Right ventricle myocardium superior (tissue), 1 donor: Measurements from ENCODE around the gene EIF3I. TPM values are rescaled to one million over a fixed set of nuclear protein-coding genes. Genes with fewer than 3 reads are reported as not detected.

Experiments
- ATAC-seq: fragments of 200-7000 bp; cut with Tn5 transposase; one replicate; pipeline ENCODE4 v1.9.1; 2020; ENCODE audit warnings: mild to moderate bottlenecking; ENCODE audit not compliant: poor library complexity
- DNase-seq: peaks from one replicate; pipeline ENCODE4 v3.0.0-alpha.2; 2020
- intact Hi-C: fragments of 100-400 bp; cut with DNase I; formaldehyde crosslinking; loops from one replicate; pipeline ENCODE4 v1.11.2; 2022
- total RNA-seq: library from RNA; stranded (reverse); fragmentation: NEBNext Ultra II Directional; extraction: Animal tissue kit (Norgen Biotek cat#: 25700); gene quantifications from one replicate; pipeline ENCODE4 v1.2.1, GENCODE V29; 2021
- donor health status: DM: no; HTN: yes; CAD: no; lungs with severe emphysema.

Gene EIF3I
- total RNA-seq, 1 donor from 2014 or later = 97.2 TPM

DNA sequence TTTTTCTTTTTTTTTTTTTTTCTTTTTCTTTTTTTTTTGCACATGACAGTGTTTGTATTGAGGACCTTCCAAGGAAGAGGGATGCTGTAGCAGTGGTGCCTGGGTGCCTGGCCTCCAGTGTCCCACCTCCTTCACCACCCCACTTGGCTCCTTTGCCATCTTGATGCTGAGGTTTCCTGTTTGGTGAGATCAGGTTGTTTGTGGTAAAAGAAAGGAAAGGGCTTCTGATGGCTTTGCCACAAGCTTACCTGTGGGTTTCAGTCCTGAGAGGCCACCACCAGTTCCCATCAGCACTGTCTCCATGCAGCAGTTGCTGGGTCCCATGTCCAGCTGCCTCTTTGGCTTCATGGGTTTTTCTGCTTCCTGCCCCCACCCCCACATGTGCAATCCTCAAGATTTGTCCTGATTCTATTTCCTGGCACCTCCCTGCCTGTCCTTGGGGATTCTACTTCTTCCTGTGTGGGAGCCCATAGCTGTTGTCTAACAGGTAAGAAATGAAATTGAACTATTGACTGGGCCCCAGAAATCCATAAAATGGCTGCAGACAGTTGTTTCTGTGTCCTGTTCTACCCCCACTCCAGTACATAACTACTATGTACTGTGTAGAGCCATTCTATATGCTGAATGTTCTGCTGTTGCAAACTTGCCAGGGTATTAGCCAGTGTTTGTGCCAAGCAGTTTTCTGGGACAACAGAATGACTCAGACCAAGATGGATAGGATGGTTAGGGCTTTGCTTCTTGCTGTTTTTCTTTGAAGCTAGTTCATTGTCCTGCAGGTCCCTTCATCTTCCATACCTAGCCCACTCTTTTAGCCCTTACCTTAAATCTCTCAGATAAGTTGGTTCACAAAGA is 26.0 kb upstream of the EIF3I start:
- DNase-seq = no peak
- intact Hi-C loops = no loop called here
- no peak for ATAC-seq

DNA sequence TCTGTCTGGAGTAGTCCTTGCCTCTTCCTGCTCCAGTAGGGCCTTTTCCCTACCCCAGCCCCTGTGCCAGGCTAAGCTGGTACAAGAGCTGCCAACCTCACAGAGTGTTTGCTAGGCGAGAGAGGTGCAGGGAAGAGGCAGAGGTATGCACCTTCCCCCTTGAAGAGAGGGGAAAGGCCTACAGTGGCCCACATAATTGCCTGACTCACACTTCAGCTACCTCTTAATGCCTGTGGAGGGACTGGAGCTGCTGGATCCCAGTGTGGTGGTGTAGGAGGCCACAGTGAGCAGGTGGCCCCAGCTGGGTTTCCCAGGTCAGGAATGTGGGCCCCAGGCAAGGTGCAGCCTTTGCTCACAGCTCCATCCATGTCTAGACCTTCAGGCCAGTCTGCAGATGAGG is 25.1 kb upstream of the EIF3I start:
- intact Hi-C loops = no loop called here
- DNase-seq = no peak

DNA sequence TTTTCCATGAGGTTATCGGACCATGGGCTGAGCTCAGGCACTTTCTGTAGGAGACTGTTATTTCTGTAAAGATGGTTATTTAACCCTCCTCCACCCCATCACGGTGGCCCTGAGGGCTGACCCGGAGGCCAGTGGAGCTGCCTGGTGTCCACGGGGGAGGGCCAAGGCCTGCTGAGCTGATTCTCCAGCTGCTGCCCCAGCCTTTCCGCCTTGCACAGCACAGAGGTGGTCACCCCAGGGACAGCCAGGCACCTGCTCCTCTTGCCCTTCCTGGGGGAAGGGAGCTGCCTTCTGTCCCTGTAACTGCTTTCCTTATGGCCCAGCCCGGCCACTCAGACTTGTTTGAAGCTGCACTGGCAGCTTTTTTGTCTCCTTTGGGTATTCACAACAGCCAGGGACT is 24.4 kb upstream of the EIF3I start:
- intact Hi-C loops = no loop called here
- no peak for ATAC-seq

More for the DNA sequence above, 25.1 kb upstream of the EIF3I start:
- no peak for ATAC-seq

DNA sequence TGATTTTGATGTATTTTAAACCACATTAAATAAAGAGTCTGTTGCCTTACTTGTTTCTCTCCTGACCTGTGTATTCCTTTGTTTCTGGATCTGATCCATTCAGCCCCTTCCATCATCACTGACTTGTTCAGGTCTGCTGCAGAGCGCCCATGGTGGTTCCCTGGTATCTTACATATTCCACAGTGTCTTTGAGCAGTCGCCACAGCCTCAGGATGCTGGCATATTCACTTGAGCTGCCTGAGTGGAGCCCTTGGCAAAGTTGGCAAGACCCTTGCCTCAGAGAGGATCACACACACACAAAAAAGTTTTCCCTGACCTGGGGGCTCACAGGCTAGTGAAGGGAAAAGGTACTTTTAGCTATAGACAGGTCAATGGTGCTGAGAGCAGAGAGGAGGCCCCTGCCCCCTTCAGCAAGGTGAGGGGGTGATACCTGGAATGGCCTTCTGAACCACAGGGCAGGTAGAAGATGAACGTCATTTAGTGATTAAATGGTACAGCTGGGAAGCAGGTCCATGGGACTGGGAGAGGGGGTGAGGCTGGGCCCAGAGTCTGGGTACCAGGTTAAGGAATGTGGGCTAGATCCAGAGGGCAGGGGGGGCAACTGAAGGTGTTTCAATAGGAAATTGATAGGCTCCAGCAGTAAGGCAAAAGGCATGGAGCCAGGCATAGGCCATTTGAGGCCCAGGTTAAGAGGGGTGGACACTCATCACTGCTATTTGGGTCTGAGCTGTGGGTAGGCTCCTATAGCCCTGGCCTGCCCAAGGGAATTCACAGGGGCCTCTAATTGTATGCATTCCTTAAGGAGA is 23.8 kb upstream of the EIF3I start:
- intact Hi-C loops = no loop called here
- DNase-seq (no peak), ATAC-seq (no peak)

More for the DNA sequence above, 24.4 kb upstream of the EIF3I start:
- DNase-seq = no peak

DNA sequence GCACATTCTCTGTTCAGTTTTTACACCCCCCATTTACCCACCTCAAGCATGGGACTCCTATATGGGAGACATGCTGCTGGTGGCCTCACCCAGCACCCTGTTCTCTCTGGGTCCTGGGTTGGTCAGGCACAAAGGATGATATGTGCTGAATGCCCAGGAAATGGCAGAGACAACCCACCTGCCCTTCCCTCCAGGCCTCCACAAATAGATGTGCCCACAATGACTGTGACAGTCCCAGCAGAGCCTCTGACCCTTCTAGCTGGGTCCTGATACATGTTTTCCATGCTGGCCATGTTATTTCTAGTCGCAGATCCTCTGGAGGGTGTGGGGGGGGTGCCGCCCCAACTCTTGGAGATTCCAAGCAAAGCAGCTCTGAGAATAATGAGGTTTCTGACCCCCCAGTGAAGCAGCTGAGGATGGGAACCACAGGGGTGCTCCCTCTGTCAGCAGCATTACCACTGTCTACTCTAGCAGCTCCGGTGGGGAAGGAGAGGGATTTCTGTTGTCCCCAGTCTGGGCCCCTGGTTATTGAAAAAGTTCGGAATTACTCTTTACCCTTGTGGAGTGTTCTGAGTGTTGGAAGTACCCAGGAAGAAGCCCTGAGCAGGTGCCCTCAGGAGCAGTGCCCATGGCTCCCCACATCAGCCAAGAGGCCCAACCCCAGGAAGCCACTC is 23.0 kb upstream of the EIF3I start:
- DNase-seq (no peak), ATAC-seq (no peak)
- intact Hi-C loops = no loop called here

DNA sequence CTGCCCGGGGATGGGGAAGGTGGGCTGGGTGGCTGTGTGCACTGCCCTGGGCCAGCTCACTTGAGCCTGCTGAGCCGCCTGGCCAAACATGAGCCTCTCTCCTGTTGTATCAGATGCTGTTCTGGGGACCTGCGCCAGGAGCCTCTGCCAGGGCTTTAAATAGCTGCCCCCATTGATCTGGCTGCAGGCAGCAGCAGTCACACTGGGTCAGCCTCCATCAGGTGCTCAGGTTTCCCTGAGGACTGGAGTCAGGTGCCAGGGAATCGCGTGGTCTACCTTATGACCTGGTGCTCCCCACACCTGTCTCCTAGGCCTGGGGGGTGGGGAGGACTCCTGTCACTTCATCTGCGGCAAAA is 22.5 kb upstream of the EIF3I start:
- peak; percentile 74 for ATAC-seq
- intact Hi-C loops = no loop called here
- peak; percentile 85 for DNase-seq

DNA sequence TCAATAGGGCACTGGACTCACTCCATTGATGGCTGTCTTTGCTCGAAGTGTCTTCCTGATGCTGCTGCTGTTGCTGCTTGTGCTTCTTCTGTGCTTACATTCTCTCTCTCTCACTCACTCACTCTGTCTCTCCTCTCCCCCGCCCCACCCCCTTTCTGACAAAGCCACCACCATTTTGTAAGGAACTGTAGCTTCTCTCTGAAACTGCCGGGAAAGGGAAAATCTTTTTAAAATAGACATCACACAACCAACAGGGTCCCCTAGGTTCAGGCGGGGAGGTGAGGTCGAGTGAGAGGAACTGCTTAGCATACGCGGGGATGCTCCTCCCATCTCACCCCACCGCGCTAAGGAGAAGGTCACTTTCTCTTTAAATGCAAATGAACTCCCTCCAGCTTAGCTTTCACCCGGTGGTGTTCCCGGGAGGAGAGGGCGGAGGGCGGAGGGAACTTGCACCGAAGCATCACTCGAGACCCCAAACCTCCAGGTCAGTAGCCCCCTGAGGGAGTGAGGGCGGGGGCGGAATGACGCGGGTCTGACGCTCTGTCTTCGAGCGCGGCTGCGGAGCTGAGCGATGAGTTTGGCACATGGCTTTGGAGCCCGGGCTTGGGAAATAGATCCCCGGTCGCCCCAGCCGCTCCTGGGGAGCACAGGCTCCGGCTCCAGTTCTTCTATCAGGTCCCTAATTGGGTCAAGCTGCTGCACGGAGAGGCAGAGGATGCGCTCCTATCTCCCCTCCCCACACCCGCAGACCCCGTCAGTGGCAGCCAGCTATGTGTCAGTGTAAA is 21.8 kb upstream of the EIF3I start, which contains the start of gene CCDC28B:
Gene CCDC28B, plus strand, starts transcription at position 370 of the 785 bp plus-strand sequence. CDS start 1,341 bp downstream, outside the sequence.
- peak; percentile 70 for ATAC-seq
- intact Hi-C loops = no loop called here
- peak; percentile 84 for DNase-seq

DNA sequence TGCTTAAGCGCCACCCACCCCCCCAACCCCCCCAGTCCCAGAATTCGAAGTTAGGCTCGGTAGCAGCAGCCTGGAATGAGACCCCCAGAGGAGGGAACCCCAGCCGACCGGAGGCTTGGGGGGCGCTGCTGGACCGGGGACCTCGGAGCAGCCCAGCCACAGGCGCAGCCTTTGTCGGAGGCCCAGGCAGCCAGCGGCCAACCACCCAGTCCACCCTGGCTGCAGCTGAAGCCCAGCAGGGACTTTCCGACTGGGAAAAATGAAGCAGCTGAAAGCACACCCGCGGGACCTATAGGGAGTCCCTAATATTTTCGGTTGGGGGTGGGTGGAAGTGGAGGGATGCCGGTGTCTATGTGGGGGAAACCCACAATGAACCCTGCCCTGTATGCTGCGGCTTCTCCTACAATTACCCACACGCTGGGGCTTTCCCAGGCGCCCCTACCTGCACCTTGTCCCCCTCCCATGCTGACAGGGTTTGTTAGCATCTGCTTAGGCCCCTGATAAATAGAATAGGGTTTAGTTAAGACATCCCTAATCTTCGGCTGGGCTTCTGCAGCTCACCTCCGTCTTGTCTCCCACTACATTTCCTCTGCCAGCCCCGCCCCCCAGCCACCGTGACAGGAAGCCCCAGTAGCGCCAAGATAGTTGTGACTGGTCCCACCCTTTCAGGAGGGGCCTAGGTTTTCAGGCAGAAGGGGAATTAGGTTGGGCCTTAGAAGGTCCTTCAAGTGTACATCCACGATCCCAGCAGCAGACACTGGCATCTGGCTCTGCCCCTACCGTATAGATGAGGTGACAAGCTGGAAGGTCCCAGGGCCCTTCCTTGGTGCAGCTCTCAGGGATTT is 21.0 kb upstream of the EIF3I start:
- ATAC-seq = peak; percentile 56
- DNase-seq = peak; percentile 82
- intact Hi-C loops = no loop called here

DNA sequence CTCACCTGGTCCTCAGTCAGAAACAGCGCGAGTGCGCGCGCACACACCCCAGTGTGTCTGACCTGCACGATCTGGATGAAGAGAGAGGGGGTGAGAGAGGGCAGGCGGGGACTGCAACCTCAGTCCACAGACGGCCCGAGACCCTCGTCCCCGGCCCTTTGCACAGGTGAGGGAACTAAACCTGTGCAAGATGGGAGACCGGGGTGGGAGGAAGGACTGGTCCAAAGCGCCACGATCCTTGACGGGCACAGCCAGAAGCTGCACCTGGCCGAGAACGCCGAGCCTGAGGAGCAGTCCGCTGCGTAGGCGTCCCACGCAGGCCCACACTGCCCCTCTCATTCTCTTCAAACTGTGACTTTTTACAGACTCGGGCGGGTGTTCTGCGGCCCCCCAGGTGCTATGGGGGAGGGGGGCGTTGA is 17.3 kb upstream of the EIF3I start:
- no peak for ATAC-seq
- peak; percentile 39 for DNase-seq
- intact Hi-C loops = no loop called here

DNA sequence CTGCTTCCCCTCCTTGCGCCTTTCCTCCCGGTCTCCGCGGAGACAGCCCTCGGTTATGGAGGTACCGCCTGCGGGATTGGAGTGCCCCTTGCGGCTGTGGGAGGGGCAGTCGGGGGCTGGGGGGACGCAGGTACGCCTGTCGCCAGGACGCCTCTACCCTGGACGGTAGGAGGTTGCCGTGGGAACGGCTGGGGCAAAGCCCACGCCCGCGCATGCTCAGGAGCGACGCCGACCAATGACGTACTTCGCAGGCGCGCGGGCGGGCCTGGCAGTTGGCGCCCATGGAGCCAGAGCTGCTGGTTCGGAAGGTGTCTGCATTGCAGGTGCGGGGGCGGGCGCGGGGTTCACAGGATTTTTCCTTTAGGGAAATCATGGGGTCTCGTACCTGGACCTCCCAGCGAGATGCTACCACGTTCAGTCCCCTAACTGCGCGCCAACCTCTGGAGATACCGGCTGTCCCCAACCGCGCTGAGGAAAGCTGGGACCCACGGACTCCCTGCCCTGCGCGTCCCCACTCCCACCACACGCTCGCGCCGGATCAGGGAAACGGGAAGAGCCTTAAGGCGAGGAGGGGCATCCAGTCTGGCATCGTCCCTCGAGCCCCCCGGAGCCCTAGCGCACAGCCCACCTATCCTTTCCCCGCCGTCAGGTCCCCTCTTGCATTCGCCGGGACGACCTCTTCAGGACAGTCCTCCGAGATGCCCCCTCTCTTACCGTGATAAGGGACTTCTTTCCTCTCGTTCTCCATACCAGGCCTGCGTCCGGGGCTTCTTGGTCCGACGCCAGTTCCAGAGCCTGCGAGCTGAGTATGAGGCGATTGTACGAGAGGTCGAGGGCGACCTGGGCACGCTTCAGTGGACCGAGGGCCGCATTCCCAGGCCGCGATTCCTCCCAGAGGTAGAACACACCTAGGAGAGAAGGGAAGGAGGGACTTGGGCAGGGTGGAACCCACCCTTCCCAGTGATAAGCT is 16.5 kb upstream of the EIF3I start, which contains the start of gene IQCC:
Gene IQCC, plus strand, starts transcription at position 271 of the 970 bp plus-strand sequence. Its CDS starts 11 bp downstream, at position 282.
- intact Hi-C loops = no loop called here
- ATAC-seq = peak; percentile 83
- peak; percentile 91 for DNase-seq

DNA sequence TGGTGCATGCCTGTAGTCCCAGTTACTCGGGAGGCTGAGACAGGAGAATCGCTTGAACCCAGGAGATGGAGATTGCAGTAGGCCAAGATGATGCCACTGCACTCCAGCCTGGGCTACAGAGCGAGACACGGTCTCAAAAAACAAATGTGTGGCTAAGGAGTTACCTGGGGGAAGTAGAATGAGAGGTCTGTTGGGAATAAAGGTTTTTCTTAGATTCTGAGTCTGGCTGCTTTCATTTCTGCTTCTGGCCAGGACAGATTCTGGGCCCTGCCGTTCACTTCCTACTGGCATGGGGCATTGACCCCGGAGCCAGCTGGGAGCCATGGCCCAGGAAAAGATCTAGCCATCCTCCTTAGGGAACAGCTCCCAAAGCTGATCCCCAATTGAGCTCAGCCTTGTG is 13.7 kb upstream of the EIF3I start:
- no peak for ATAC-seq
- intact Hi-C loops = no loop called here
- no peak for DNase-seq

DNA sequence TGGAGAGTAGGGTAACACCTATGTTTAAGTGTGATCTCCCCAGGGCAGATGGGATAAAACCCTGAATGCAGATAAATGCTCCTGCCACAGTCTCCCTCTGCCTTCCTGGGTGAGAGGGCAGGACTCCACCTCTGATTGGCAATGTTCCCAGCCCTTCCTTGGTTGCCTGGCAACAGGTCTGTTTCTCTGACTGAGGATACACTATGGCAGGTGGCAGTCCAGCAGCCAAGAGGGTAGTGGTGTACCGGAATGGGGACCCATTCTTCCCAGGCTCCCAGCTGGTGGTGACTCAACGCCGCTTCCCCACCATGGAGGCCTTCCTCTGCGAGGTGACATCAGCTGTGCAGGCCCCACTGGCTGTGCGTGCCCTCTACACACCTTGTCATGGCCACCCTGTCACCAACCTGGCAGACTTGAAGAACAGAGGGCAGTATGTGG is 13.3 kb upstream of the EIF3I start, which contains the start of gene DCDC2B:
Gene DCDC2B, plus strand, starts transcription at position 199 of the 438 bp plus-strand sequence. Its CDS starts 5 bp downstream, at position 204.
- DNase-seq = peak; percentile 60
- intact Hi-C loops = no loop called here
- peak; percentile 10 for ATAC-seq

DNA sequence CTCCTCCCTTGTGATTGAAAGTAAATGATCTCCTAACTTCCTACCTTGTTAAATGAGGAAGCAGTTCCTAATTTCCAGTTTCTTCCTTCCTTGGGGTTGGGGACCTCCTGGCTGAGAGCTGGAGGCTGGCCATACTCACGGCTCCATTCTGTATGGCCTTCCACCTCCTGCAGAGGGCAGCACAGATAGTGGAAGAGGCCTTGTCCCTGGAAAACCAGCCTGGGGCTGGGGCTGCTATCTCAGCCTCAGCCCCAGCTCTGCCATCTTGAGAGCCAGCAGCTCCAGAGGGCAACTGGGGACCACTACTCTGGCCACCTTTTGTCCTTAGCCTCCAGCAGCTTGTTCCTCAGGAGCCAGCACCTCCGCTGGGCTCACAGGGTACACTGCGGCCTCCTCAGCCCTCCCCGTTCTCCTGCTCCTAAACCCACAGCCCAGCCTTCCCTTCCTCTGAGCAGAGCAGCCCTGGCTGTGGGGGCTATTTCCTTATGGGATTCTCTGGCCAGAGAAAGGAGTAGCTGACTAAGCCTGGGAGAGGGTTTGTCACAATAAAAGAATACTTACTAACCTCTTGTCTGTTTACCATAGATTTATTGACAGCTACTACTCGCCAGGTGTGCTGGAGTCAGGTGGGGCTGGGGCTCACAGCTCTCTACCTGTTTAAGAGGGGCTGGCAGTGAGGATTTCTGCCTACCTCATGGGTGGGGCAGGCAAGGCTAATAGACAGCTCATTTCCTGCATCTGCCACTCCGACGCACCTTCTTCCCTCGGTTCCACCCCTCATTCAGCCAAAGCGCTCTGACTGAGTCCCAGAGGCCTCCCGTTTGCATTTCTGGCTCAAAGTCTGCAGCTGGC is 6.4 kb upstream of the EIF3I start:
- DNase-seq (peak; percentile 67), ATAC-seq (peak; percentile 66)
- intact Hi-C loops = loop anchor here (5.0 kb wide), 1 partner anchor 96 kb away; no protein-coding TSS in a partner anchor

DNA sequence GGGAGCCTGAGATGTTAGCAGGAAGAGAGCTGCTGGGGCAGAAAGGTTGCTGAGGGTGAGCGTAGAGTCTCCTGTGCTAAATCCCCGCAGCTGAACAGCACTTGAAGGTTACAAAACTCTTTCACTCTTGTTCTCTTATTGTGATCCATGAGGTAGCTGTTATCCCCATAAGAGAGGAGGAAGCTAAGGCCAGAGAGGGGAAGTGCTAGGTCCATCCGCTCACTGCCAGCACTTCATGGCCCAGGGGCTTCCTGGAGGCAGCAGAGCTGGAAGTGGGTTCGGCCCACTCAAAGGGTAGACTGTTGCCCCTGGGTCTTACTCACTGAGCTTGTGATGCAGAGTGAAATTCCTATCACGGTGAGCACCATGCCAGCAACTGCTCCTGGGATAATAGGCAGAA is 5.6 kb upstream of the EIF3I start:
- DNase-seq (no peak), ATAC-seq (no peak)
- intact Hi-C loops = loop anchor here (5.0 kb wide), 1 partner anchor 96 kb away; no protein-coding TSS in a partner anchor

DNA sequence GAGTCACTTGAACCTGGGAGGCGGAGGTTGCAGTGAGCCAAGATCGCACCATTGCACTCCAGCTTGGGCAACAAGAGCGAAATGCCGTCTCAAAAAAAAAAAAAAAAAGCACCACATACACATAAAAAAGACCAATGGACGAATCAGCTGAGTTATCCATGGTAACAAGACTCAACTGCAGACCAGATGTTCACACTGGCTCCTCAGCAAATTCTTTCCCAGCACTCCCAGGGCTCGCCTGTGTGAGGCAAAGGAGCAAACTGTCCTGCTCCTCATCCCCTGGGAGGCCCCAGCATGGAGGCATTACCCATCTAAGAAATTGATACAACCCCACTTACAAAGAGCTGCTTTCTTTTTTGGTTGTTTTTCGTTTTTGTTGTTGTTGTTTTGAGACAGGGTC is 3.2 kb upstream of the EIF3I start:
- no peak for ATAC-seq
- no peak for DNase-seq
- intact Hi-C loops = loop anchor here (5.0 kb wide), 1 partner anchor 93 kb away; no protein-coding TSS in a partner anchor
